K562 (cell line): ENCODE data around the gene PCNX4. TPM values are rescaled to one million over a fixed set of nuclear protein-coding genes. Genes with fewer than 3 reads are reported as not detected.

Experiments
- BRD9 ChIP-seq: fragments of 450-650 bp; IDR thresholded peaks from 2 replicates; pipeline ENCODE4 v1.6.1; 2018; ENCODE audit warnings: low read depth; ENCODE audit not compliant: partially characterized antibody
- CREB1 ChIP-seq, 2 experiments: sonication (generic) in 1 of 2; formaldehyde crosslinking in 1 of 2; IDR thresholded peaks; 2 replicates each; pipeline versions ENCODE4 v1.6.1 to v1.8.0; 2012 to 2022; ENCODE audit warnings: inconsistent platforms in 1 of 2, mild to moderate bottlenecking in 1 of 2, missing genetic modification reagents in 1 of 2, moderate library complexity in 1 of 2
- DNMT1 ChIP-seq: fragments of 450-650 bp; IDR thresholded peaks from 2 replicates; pipeline ENCODE4 v1.6.1; 2016; ENCODE audit warnings: antibody characterized with exemption, mild to moderate bottlenecking
- FOXK1 ChIP-seq: sonication (generic); formaldehyde crosslinking; IDR thresholded peaks from 2 replicates; pipeline ENCODE4 v1.8.0; 2022; ENCODE audit warnings: missing genetic modification reagents, mild to moderate bottlenecking, borderline replicate concordance
- FOXP1 ChIP-seq: sonication (generic); formaldehyde crosslinking; IDR thresholded peaks from 2 replicates; pipeline ENCODE4 v1.8.0; 2022; ENCODE audit warnings: mild to moderate bottlenecking, missing genetic modification reagents
- FUS ChIP-seq: fragments of 200-400 bp; formaldehyde crosslinking; optimal IDR thresholded peaks from 2 replicates; pipeline ENCODE3; 2017; ENCODE audit warnings: low read depth, low read length
- L3MBTL2 ChIP-seq: fragments of 450-650 bp; IDR thresholded peaks from 2 replicates; pipeline ENCODE4 v1.6.1; 2016; ENCODE audit warnings: mild to moderate bottlenecking, moderate library complexity
- MTF1 ChIP-seq: fragments of 250-450 bp; sonication (Bioruptor Pico); IDR thresholded peaks from 2 replicates; pipeline ENCODE4 v1.9.0; 2021; ENCODE audit warnings: moderate library complexity, mild to moderate bottlenecking, inconsistent platforms, borderline replicate concordance
- NCOA6 ChIP-seq: fragments of 450-650 bp; IDR thresholded peaks from 2 replicates; pipeline ENCODE4 v1.6.1; 2017; ENCODE audit warnings: mild to moderate bottlenecking
- NEUROD1 ChIP-seq: fragments of 150-350 bp; IDR thresholded peaks from 2 replicates; pipeline ENCODE4 v1.6.1; 2014; ENCODE audit warnings: borderline replicate concordance, low read length, low read depth; ENCODE audit not compliant: partially characterized antibody
- NFATC3 ChIP-seq: fragments of 450-650 bp; IDR thresholded peaks from 2 replicates; pipeline ENCODE4 v1.6.1; 2017; ENCODE audit warnings: mild to moderate bottlenecking
- NUFIP1 ChIP-seq: fragments of 450-650 bp; IDR thresholded peaks from 2 replicates; pipeline ENCODE4 v1.6.1; 2018; ENCODE audit not compliant: partially characterized antibody
- POLR2A ChIP-seq: fragments of 450-650 bp; conservative IDR thresholded peaks from 2 replicates; pipeline ENCODE4 v1.6.1; 2016
- PRMT5 ChIP-seq: sonication (generic); formaldehyde crosslinking; IDR thresholded peaks from 2 replicates; pipeline ENCODE4 v1.5.0; 2020; ENCODE audit warnings: missing genetic modification reagents
- SETDB1 ChIP-seq: IDR thresholded peaks from one replicate; pipeline ENCODE4 v1.6.1; 2012; ENCODE audit warnings: low read length, control low read depth, inconsistent platforms
- SMAD4 ChIP-seq: fragments of 250-450 bp; sonication (Bioruptor Pico); conservative IDR thresholded peaks from 2 replicates; pipeline ENCODE4 v1.8.0; 2021; ENCODE audit warnings: inconsistent platforms, mild to moderate bottlenecking, moderate library complexity
- TARDBP ChIP-seq: fragments of 450-650 bp; IDR thresholded peaks from 2 replicates; pipeline ENCODE4 v1.6.1; 2016
- TCF7L2 ChIP-seq: fragments of 150-350 bp; IDR thresholded peaks from 2 replicates; pipeline ENCODE4 v1.6.1; 2016; ENCODE audit warnings: low read depth, mild to moderate bottlenecking, low read length, moderate library complexity
- TEAD1 ChIP-seq, 2 experiments: fragments of 450-650 bp in 1 of 2; sonication (generic) in 1 of 2; formaldehyde crosslinking; IDR thresholded peaks; 2 replicates each; pipeline versions ENCODE4 v1.4.0 to v1.8.0; 2020 to 2022; ENCODE audit warnings: mild to moderate bottlenecking in 2 of 2, missing genetic modification reagents in 1 of 2
- ZBTB43 ChIP-seq: sonication (generic); formaldehyde crosslinking; IDR thresholded peaks from 2 replicates; pipeline ENCODE4 v1.8.0; 2023; ENCODE audit warnings: mild to moderate bottlenecking, missing genetic modification reagents
- ZFX ChIP-seq: sonication (generic); formaldehyde crosslinking; IDR thresholded peaks from 2 replicates; pipeline ENCODE4 v1.8.0; 2022; ENCODE audit warnings: mild to moderate bottlenecking, missing genetic modification reagents, moderate library complexity
- ZHX1 ChIP-seq: fragments of 150-350 bp; conservative IDR thresholded peaks from 2 replicates; pipeline ENCODE4 v1.6.1; 2014; ENCODE audit warnings: low read length
- ZNF197 ChIP-seq: fragments of 200-800 bp; sonication (Bioruptor generic); IDR thresholded peaks from 2 replicates; pipeline ENCODE4 v1.6.1; 2016; ENCODE audit warnings: low read depth, missing genetic modification characterization, missing compliant biosample characterization
- ZNF217 ChIP-seq: sonication (generic); formaldehyde crosslinking; IDR thresholded peaks from 2 replicates; pipeline ENCODE4 v1.8.0; 2022; ENCODE audit warnings: mild to moderate bottlenecking, missing genetic modification reagents
- ZNF282 ChIP-seq: sonication (generic); formaldehyde crosslinking; IDR thresholded peaks from 2 replicates; pipeline ENCODE4 v1.8.1; 2023; ENCODE audit warnings: missing genetic modification reagents
- ZNF696 ChIP-seq: fragments of 250-450 bp; sonication (Bioruptor Pico); conservative IDR thresholded peaks from 2 replicates; pipeline ENCODE4 v1.4.0; 2020; ENCODE audit warnings: mild to moderate bottlenecking, moderate library complexity
- ZNF699 ChIP-seq: fragments of 250-450 bp; sonication (Bioruptor Pico); IDR thresholded peaks from 2 replicates; pipeline ENCODE4 v1.8.0; 2021; ENCODE audit warnings: mild to moderate bottlenecking, moderate library complexity; ENCODE audit not compliant: insufficient replicate concordance
- polyA plus RNA-seq, 8 experiments: library from polyadenylated mRNA; depleted of rRNA in 4 of 8; stranded (reverse) in 5 of 8; unstranded in 3 of 8; fragments of >200 nt; fragmentation: Nextera tagmentation in 2 of 8; fragmentation: Illumina TruSeq in 1 of 8; extraction: Ambion mirVana in 2 of 8; extraction: Trizol in 1 of 8; gene quantifications; 2 replicates each; pipeline versions ENCODE4 v1.2.1 to v1.2.3, GENCODE V29; 2011 to 2014; ENCODE audit warnings: inconsistent platforms in 1 of 8, missing spikeins in 1 of 8
- total RNA-seq, 7 experiments: library from RNA; depleted of rRNA in 6 of 7; stranded (reverse); fragments of >200 nt in 6 of 7; fragmentation: Illumina TruSeq in 2 of 7; extraction: Trizol in 2 of 7; gene quantifications; 2 replicates each; pipeline versions ENCODE4 v1.2.1 to v1.2.3, GENCODE V29; 2011 to 2021; ENCODE audit warnings: low replicate concordance in 1 of 7

The PCNX4 gene
- total and polyA plus RNA-seq, 9 of the 15 experiments (the other 6 are each of a cell fraction or from before 2014, with no cell fraction given): 10.0 to 41.2 (median 22.4) TPM

- TF ChIP-seq ZNF217 (CRISPR knock-in tag): no peak
- TF ChIP-seq NCOA6: no peak
- no peak for TF ChIP-seq SETDB1
- TF ChIP-seq TARDBP: no peak
- TF ChIP-seq FOXK1 (CRISPR knock-in tag): peak; percentile 58; the same call in 1 of the 2 replicates
- TF ChIP-seq ZNF696: no peak
- peak; percentile 11; the same call in 1 of the 2 replicates for TF ChIP-seq SMAD4 (CRISPR knock-in tag)
- TF ChIP-seq MTF1 (CRISPR knock-in tag): no peak
- no peak for TF ChIP-seq NUFIP1
- TF ChIP-seq FUS: no peak
- no peak for TF ChIP-seq PRMT5
- TF ChIP-seq FOXP1 (CRISPR knock-in tag): 0 out of 2 replicates have a peak, but pooled peaks have one; percentile 56
- no peak for TF ChIP-seq ZNF197
- TF ChIP-seq POLR2A: peak; percentile 66
- no peak for TF ChIP-seq NFATC3
- no peak for TF ChIP-seq TCF7L2
- TF ChIP-seq DNMT1: no peak
- no peak for TF ChIP-seq ZHX1
- no peak for TF ChIP-seq CREB1 (IDR thresholded peaks at IDR 0.05)
- no peak for TF ChIP-seq CREB1 (CRISPR knock-in tag; IDR thresholded peaks at IDR 0.05)
- no peak for TF ChIP-seq ZNF282 (CRISPR knock-in tag)
- TF ChIP-seq BRD9: no peak
- no peak for TF ChIP-seq NEUROD1
- TF ChIP-seq TEAD1 (CRISPR knock-in tag; IDR thresholded peaks at IDR 0.05): 0 out of 4 replicates have a peak, but pooled peaks of 1 of the 2 experiments have one; percentile 36
- TF ChIP-seq ZFX (CRISPR knock-in tag): peak; percentile 94
- TF ChIP-seq ZNF699 (CRISPR knock-in tag): no peak
- no peak for TF ChIP-seq ZBTB43 (CRISPR knock-in tag)
- TF ChIP-seq L3MBTL2: peak; percentile 28; the same call in 1 of the 2 replicates
Measured at GRCh38 chr14:60164712-60165546, 73.2 kb downstream of the PCNX4 start, which contains the start of gene DHRS7 (continued).
